Gastroesophageal sphincter (tissue), 4 donors: ENCODE measurements around the gene FRRS1. TPM values are rescaled to one million over a fixed set of nuclear protein-coding genes. Genes with fewer than 3 reads are reported as not detected.

Source experiments
- ATAC-seq: fragments of 150-250 bp; one replicate; pipeline ENCODE4 v1.9.1; 2016; ENCODE audit warnings: mild to moderate bottlenecking, moderate library complexity
- H3K27ac ChIP-seq, 4 donors: fragments of 200-600 bp; sonication (generic) in 3 of 4; 1 replicate in 3 of 4; 2 replicates in 1 of 4; pipeline ENCODE4 v1.5.1; 2016 to 2019
- H3K27me3 ChIP-seq: fragments of 200-600 bp; sonication (generic); one replicate; pipeline ENCODE4 v1.5.1; 2019
- H3K36me3 ChIP-seq, 2 donors: fragments of 200-600 bp; sonication (generic); one replicate each; pipeline ENCODE4 v1.5.1; 2019; ENCODE audit warnings: control low read depth in 1 of 2
- H3K4me1 ChIP-seq, 3 donors: fragments of 200-600 bp; sonication (generic); 1 replicate in 2 of 3; 2 replicates in 1 of 3; pipeline ENCODE4 v1.5.1; 2016 to 2019; ENCODE audit warnings: control low read depth in 2 of 3
- H3K4me3 ChIP-seq, 2 donors: fragments of 200-600 bp; sonication (generic); one replicate each; pipeline ENCODE4 v1.5.1; 2019; ENCODE audit warnings: mild to moderate bottlenecking in 1 of 2, moderate library complexity in 1 of 2
- H3K9me3 ChIP-seq, 3 donors: fragments of 200-600 bp; sonication (generic); one replicate each; pipeline ENCODE4 v1.5.1; 2017 to 2019; ENCODE audit warnings: control low read depth in 2 of 3
- EP300 ChIP-seq: sonication (generic); formaldehyde crosslinking; IDR thresholded peaks from one replicate; pipeline ENCODE4 v1.6.1; 2017; ENCODE audit warnings: antibody characterized with exemption, mild to moderate bottlenecking
- POLR2A ChIP-seq, 2 donors: fragments of 450-650 bp; IDR thresholded peaks; one replicate each; pipeline ENCODE4 v1.6.1; 2017; ENCODE audit warnings: antibody characterized with exemption in 2 of 2, mild to moderate bottlenecking in 2 of 2, moderate library complexity in 1 of 2
- POLR2AphosphoS5 ChIP-seq: sonication (generic); formaldehyde crosslinking; IDR thresholded peaks from one replicate; pipeline ENCODE4 v1.6.1; 2017; ENCODE audit warnings: antibody characterized with exemption
- WGBS, 2 donors: methylation state at CpG; one replicate each; pipeline ENCODE4 v1.1.5; 2018; ENCODE audit warnings: low coverage in 1 of 2; 5-methylcytosine and 5-hydroxymethylcytosine counted together
- total RNA-seq, 4 donors: library from RNA; depleted of rRNA; stranded (reverse); fragments of >200 nt; gene quantifications; one replicate each; pipeline ENCODE4 v1.1.0, GENCODE V29; 2016
- TF ChIP-seq, protein P1 (sequence below), 4 experiments: fragments of 200-600 bp in 2 of 4; fragments of 450-650 bp in 2 of 4; sonication (generic) in 1 of 4; IDR thresholded peaks; one replicate each; pipeline ENCODE4 v1.5.1; 2017 to 2019; ENCODE audit warnings: antibody characterized with exemption in 4 of 4, mild to moderate bottlenecking in 2 of 4, moderate library complexity in 2 of 4

FRRS1 gene
- total RNA-seq, 4 donors from 2014 or later, result 2.5 to 5.3 (median 3.1) TPM

DNA sequence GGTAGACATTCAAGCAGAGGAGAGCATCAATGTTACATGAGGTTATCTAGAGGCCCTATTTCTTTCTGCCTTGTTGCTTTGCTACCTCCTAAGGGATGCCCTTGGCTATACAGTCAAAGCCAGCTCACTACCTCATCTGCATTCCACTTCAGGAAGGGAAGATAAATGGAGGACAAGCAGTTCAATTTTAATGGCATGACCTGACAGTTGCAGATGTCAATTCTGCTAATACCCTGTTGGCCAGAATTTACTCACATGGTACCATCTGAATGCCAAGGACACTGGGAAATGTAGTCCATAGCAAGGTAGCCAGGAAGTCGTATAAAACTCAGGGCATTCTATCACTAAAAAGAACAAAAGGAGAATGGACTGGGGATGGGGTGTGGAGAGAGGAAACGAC is 89.0 kb downstream of the FRRS1 start:
- Histone ChIP-seq H3K9me3 (no peaks in the 10 kb centered on the region), H3K4me3 (no peak overlapping the region), H3K4me1 (peaks cover under 1 to 23% (median 4%) of the 10 kb centered on the region in 3 donors), H3K27ac (no peak overlapping the region), H3K36me3 (peaks cover 0 to 13% of the 10 kb centered on the region in 2 donors), H3K27me3 (no peaks in the 10 kb centered on the region)
- TF ChIP-seq POLR2A (IDR thresholded peaks at IDR 0.05) (no peak), EP300 (no peak), POLR2AphosphoS5 (no peak)
- TF ChIP-seq, protein P1, sequence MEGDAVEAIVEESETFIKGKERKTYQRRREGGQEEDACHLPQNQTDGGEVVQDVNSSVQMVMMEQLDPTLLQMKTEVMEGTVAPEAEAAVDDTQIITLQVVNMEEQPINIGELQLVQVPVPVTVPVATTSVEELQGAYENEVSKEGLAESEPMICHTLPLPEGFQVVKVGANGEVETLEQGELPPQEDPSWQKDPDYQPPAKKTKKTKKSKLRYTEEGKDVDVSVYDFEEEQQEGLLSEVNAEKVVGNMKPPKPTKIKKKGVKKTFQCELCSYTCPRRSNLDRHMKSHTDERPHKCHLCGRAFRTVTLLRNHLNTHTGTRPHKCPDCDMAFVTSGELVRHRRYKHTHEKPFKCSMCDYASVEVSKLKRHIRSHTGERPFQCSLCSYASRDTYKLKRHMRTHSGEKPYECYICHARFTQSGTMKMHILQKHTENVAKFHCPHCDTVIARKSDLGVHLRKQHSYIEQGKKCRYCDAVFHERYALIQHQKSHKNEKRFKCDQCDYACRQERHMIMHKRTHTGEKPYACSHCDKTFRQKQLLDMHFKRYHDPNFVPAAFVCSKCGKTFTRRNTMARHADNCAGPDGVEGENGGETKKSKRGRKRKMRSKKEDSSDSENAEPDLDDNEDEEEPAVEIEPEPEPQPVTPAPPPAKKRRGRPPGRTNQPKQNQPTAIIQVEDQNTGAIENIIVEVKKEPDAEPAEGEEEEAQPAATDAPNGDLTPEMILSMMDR (IDR thresholded peaks at IDR 0.05), result no peak
- ATAC-seq, result no peak
- 73 to 94% methylated on average over 2 of the region's 2 CpGs for WGBS, 2 donors

GRCh38 chr1:99676876-99677275 is 89.6 kb downstream of the FRRS1 start:
- no peak for ATAC-seq
- Histone ChIP-seq H3K4me3 (no peak overlapping the region), H3K36me3 (peaks cover 0 to 13% of the 10 kb centered on the region in 2 donors), H3K27me3 (no peaks in the 10 kb centered on the region), H3K4me1 (peaks cover 3 to 28% (median 7%) of the 10 kb centered on the region in 3 donors), H3K27ac (no peak overlapping the region), H3K9me3 (no peaks in the 10 kb centered on the region)
- TF ChIP-seq EP300, result no peak
- TF ChIP-seq, protein P1 (IDR thresholded peaks at IDR 0.05), result no peak
- no peak for TF ChIP-seq POLR2A (IDR thresholded peaks at IDR 0.05)
- TF ChIP-seq POLR2AphosphoS5, result no peak

GRCh38 chr1:99675994-99676393 is 90.4 kb downstream of the FRRS1 start:
- no peak overlapping the region for H3K4me3 ChIP-seq
- H3K9me3 ChIP-seq, result no peaks in the 10 kb centered on the region
- no peak for ATAC-seq
- TF ChIP-seq, protein P1 (IDR thresholded peaks at IDR 0.05), result no peak
- TF ChIP-seq EP300 (no peak), POLR2A (IDR thresholded peaks at IDR 0.05) (no peak), POLR2AphosphoS5 (no peak)
- H3K36me3 ChIP-seq, result peaks cover 0 to 13% of the 10 kb centered on the region in 2 donors
- H3K27ac ChIP-seq, result no peak overlapping the region
- 75 to 100% methylated on average over 1 of the region's 1 CpG for WGBS, 2 donors
- peaks cover 3 to 36% (median 7%) of the 10 kb centered on the region in 3 donors for H3K4me1 ChIP-seq
- no peaks in the 10 kb centered on the region for H3K27me3 ChIP-seq

DNA sequence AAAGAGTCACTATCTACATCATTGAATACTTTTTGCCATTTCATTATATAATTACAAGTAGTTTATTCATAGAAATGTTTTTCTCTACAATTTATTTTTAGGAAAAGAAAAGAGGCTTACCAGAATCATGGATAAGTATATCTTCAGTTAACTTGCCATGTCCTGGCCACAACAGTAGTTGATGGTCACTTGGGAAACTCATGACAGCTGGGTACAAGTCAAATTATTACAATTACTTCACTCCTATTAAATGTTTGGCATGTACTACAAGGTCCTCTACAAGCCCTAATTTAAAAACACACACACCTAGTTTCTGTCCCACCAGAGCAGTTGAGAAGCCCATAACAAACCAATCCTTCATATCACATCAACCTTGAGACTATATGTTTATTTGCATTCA is 91.1 kb downstream of the FRRS1 start:
- Histone ChIP-seq H3K9me3 (no peaks in the 10 kb centered on the region), H3K4me3 (no peak overlapping the region), H3K36me3 (peaks cover 0 to 13% of the 10 kb centered on the region in 2 donors), H3K27ac (no peak overlapping the region), H3K27me3 (no peaks in the 10 kb centered on the region), H3K4me1 (peaks cover 3 to 43% (median 7%) of the 10 kb centered on the region in 3 donors)
- no peak for ATAC-seq
- TF ChIP-seq EP300 (no peak), POLR2AphosphoS5 (no peak), POLR2A (IDR thresholded peaks at IDR 0.05) (no peak)
- TF ChIP-seq, protein P1 (IDR thresholded peaks at IDR 0.05), result no peak

DNA sequence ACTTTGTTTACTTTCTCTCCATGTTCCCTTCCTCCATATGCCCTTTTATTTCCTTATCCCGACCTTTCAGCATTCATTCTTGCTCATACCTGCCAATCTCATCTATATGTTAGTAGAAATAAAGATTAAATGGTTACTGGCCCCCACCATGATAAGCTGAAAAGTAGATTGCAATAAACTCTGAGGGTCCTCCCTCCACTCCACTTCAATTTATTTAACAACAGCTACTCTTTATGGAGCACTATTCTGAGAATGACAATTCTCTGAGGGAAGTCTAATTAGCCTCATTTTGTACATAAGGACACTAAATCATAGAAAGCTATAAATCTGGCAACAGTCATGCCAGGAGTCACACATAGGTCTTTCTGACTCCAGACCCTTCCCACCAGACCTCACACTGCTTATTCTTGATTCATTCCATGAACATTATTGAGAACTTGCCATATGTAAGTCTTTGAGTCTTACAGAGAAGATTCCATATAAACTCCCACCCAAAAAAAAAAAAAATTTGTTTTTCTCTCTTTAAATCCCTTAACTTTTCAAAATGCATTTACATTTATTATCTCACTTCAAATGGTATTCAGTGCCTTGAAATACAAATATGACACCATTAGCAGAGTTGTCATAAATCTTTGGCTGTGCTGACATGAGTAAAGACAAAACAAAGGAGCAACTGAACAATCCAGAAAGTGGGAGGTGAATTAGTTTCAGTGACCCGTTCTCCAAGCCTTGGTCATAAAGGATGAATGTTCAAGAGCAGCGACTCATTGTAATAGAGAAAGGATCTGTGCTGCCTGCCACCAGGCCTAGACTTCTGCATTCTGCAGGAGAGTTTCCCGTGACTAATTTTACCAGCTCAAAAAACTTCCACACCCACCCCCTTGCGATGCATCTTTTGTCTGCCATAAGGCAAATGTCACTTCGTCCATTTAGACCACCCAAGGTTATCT is 92.0 kb downstream of the FRRS1 start:
- 66% methylated on average over 4 to 6 of the region's 6 CpGs for WGBS, 2 donors
- peaks cover 3 to 44% (median 7%) of the 10 kb centered on the region in 3 donors for H3K4me1 ChIP-seq

More for the DNA sequence above, 92.0 kb downstream of the FRRS1 start:
- H3K4me3 ChIP-seq, result no peak overlapping the region
- no peak for ATAC-seq
- H3K27me3 ChIP-seq, result no peaks in the 10 kb centered on the region
- H3K36me3 ChIP-seq, result peaks cover 0 to 19% of the 10 kb centered on the region in 2 donors
- no peak overlapping the region for H3K27ac ChIP-seq
- no peaks in the 10 kb centered on the region for H3K9me3 ChIP-seq
- no peak for TF ChIP-seq EP300
- TF ChIP-seq, protein P1 (IDR thresholded peaks at IDR 0.05), result no peak
